DOHH2 (cell line): ENCODE measurements around the gene TMEM141.

ENCODE experiments used
- CTCF ChIP-seq: fragments of 200-600 bp; sonication (generic); IDR thresholded peaks from one replicate; pipeline ENCODE4 v1.5.1; 2014; ENCODE audit warnings: antibody characterized with exemption, mild to moderate bottlenecking, low read depth, low read length; ENCODE audit not compliant: poor library complexity, severe bottlenecking
- EZH2phosphoT487 ChIP-seq: fragments of 200-600 bp; sonication (generic); IDR thresholded peaks from 2 replicates; pipeline ENCODE4 v1.6.1; 2017; ENCODE audit warnings: borderline replicate concordance, mild to moderate bottlenecking, antibody characterized with exemption, low read length, moderate library complexity, mixed read lengths

GRCh38 chr9:136840140-136840876, 49.2 kb downstream of the TMEM141 start:
- TF ChIP-seq CTCF = no peak
- TF ChIP-seq EZH2phosphoT487 = no peak
